HepG2 (cell line): ENCODE results near the gene GPC6. TPM values are rescaled to one million over a fixed set of nuclear protein-coding genes. Genes with fewer than 3 reads are reported as not detected.
A peak's percentile ranks its signal among the peaks of the same experiment; 100 is the strongest.

Experiments
- ATAC-seq: fragments of 200-7000 bp; cut with Tn5 transposase; 3 replicates; pipeline ENCODE4 v1.9.1; 2020; ENCODE audit warnings: mild to moderate bottlenecking, moderate library complexity
- BruUV-seq: library from RNA; stranded (reverse); fragments of 400-500 nt; replicated peaks from 2 replicates; lab custom pipeline; 2021; lab: Mats Ljungman, UMichigan
- CTCF ChIA-PET: fragments of 300-600 bp; formaldehyde crosslinking; extraction: SDS; loops from one replicate; lab custom pipeline; 2021; ENCODE audit warnings: low total read pairs, inconsistent platforms, low intra/inter-chr PET ratio; lab: Yijun Ruan, JAX
- POLR2A ChIA-PET: fragments of 350-600 bp; sonication (Branson Sonifier 250); formaldehyde crosslinking; loops from one replicate; lab custom pipeline; 2020; ENCODE audit warnings: antibody characterized with exemption, inconsistent platforms; lab: Yijun Ruan, JAX
- DNase-seq: peaks from one replicate; pipeline ENCODE4 v3.0.0-alpha.2; 2015; ENCODE audit warnings: low spot score
- FAIRE-seq: peaks from 3 replicates; lab custom pipeline; 2011; peaks lifted over from hg19 to GRCh38; lab: Jason Lieb, UNC
- H2AFZ ChIP-seq: one replicate; pipeline ENCODE4 v1.6.1; 2011; ENCODE audit warnings: low read length, inconsistent platforms
- H3K27ac ChIP-seq: fragments of 300-600 bp; 3 replicates; pipeline ENCODE4 v1.8.0; 2011; ENCODE audit warnings: mixed run types, mild to moderate bottlenecking, mixed read lengths, low read length, inconsistent platforms; ENCODE audit not compliant: insufficient read depth; ENCODE audit errors: extremely low read length
- H3K27me3 ChIP-seq, 2 experiments: fragments of 200-600 bp in 1 of 2; 2 replicates in 1 of 2; 3 replicates in 1 of 2; pipeline versions ENCODE4 v1.6.0 to v1.8.0; 2011; ENCODE audit warnings: low read length in 2 of 2, mild to moderate bottlenecking in 2 of 2, moderate library complexity in 2 of 2, inconsistent platforms in 1 of 2; ENCODE audit not compliant: insufficient read depth in 2 of 2, control insufficient read depth in 1 of 2
- H3K36me3 ChIP-seq, 2 experiments: fragments of 200-600 bp in 1 of 2; replicated peaks in 1 of 2; 2 replicates in 1 of 2; 3 replicates in 1 of 2; pipeline versions ENCODE4 v1.5.1 to v1.8.0; 2011; ENCODE audit warnings: low read length in 2 of 2, inconsistent platforms in 1 of 2; ENCODE audit not compliant: insufficient read depth in 2 of 2, control insufficient read depth in 1 of 2
- H3K4me1 ChIP-seq: 2 replicates; pipeline ENCODE4 v1.5.1; 2012; ENCODE audit warnings: low read length, inconsistent platforms; ENCODE audit not compliant: insufficient read depth
- H3K4me2 ChIP-seq: 2 replicates; pipeline ENCODE4 v1.6.0; 2011; ENCODE audit warnings: low read depth, low read length, inconsistent platforms
- H3K4me3 ChIP-seq, 3 experiments: fragments of 200-600 bp in 1 of 3; sonication (generic), shearing (Covaris generic) in 1 of 3; replicated peaks in 1 of 3; 2 replicates each; pipeline ENCODE4 v1.5.1; 2011 to 2016; ENCODE audit warnings: low read length in 3 of 3, inconsistent platforms in 2 of 3, low read depth in 2 of 3, mild to moderate bottlenecking in 2 of 3, control low read depth in 1 of 3, mixed read lengths in 1 of 3; ENCODE audit not compliant: insufficient read depth in 1 of 3
- H3K79me2 ChIP-seq: one replicate; pipeline ENCODE4 v1.6.1; 2011; ENCODE audit warnings: low read length, inconsistent platforms; ENCODE audit not compliant: insufficient read depth
- H3K9ac ChIP-seq: 2 replicates; pipeline ENCODE4 v1.6.0; 2011; ENCODE audit warnings: mild to moderate bottlenecking, low read depth, low read length, inconsistent platforms; ENCODE audit not compliant: insufficient read depth
- H3K9me3 ChIP-seq: 2 replicates; pipeline ENCODE4 v1.5.1; 2012; ENCODE audit warnings: mild to moderate bottlenecking, low read length
- H4K20me1 ChIP-seq: 2 replicates; pipeline ENCODE4 v1.6.0; 2011; ENCODE audit warnings: inconsistent platforms, mild to moderate bottlenecking, low read length, moderate library complexity; ENCODE audit not compliant: insufficient read depth
- CREB3 ChIP-seq: sonication (generic); formaldehyde crosslinking; IDR thresholded peaks from 2 replicates; pipeline ENCODE4 v1.5.0; 2020; ENCODE audit warnings: missing genetic modification reagents
- FOXP4 ChIP-seq: sonication (generic); formaldehyde crosslinking; IDR thresholded peaks from 2 replicates; pipeline ENCODE4 v1.4.0; 2020; ENCODE audit warnings: missing genetic modification reagents
- KDM5B ChIP-seq: sonication (generic); formaldehyde crosslinking; IDR thresholded peaks from 2 replicates; pipeline ENCODE4 v1.4.0; 2020; ENCODE audit warnings: missing genetic modification reagents, mild to moderate bottlenecking, borderline replicate concordance
- PAF1 ChIP-seq: IDR thresholded peaks from 2 replicates; pipeline ENCODE4 v1.6.1; 2016; ENCODE audit warnings: missing genetic modification reagents, missing compliant biosample characterization
- PAXIP1 ChIP-seq: sonication (generic); formaldehyde crosslinking; conservative IDR thresholded peaks from 2 replicates; pipeline ENCODE4 v1.4.0; 2020; ENCODE audit warnings: mild to moderate bottlenecking, missing genetic modification reagents, moderate library complexity
- ZFP36L1 ChIP-seq: sonication (generic); formaldehyde crosslinking; IDR thresholded peaks from 2 replicates; pipeline ENCODE4 v1.8.0; 2022; ENCODE audit warnings: mild to moderate bottlenecking, missing genetic modification reagents, moderate library complexity
- ZNF256 ChIP-seq: sonication (generic); formaldehyde crosslinking; conservative IDR thresholded peaks from 2 replicates; pipeline ENCODE4 v1.4.0; 2020; ENCODE audit warnings: missing genetic modification reagents
- ZNF644 ChIP-seq: IDR thresholded peaks from 2 replicates; pipeline ENCODE4 v1.6.1; 2016; ENCODE audit warnings: low read depth
- WGBS: methylation state at CpG from one replicate; pipeline ENCODE4 v1.1.6; 2017; ENCODE audit warnings: low lambda C conversion rate; 5-methylcytosine and 5-hydroxymethylcytosine counted together
- in situ Hi-C: cut with HindIII; loops from 2 replicates; pipeline ENCODE4 v1.10.0; 2017; ENCODE audit warnings: low pct_unique_long_range_greater_than_20kb; ENCODE audit not compliant: extremely low pct_ligation_motif_present
- intact Hi-C: fragments of 100-400 bp; cut with micrococcal nuclease; formaldehyde crosslinking; loops from one replicate; pipeline ENCODE4 v1.10.0; 2022; ENCODE audit not compliant: unreplicated experiment
- polyA plus RNA-seq, 8 experiments: library from polyadenylated mRNA; depleted of rRNA in 3 of 8; stranded (reverse) in 7 of 8; unstranded in 1 of 8; fragments of >200 nt; fragmentation: Illumina TruSeq in 4 of 8; extraction: Trizol in 4 of 8; gene quantifications; 2 replicates each; pipeline versions ENCODE4 v1.2.1 to v1.2.3, GENCODE V29; 2011 to 2016; ENCODE audit warnings: low read depth in 4 of 8, missing spikeins in 1 of 8, mixed read lengths in 1 of 8; ENCODE audit not compliant: insufficient read depth in 1 of 8
- total RNA-seq, 5 experiments: library from RNA; depleted of rRNA; stranded (reverse); fragments of >200 nt; fragmentation: Illumina TruSeq; extraction: Trizol; gene quantifications; 2 replicates each; pipeline ENCODE4 v1.2.3, GENCODE V29; 2016; ENCODE audit warnings: low read depth in 1 of 5
- TF ChIP-seq, protein P1 (sequence below): sonication (generic); formaldehyde crosslinking; IDR thresholded peaks from 2 replicates; pipeline ENCODE4 v1.8.1; 2023; ENCODE audit warnings: mild to moderate bottlenecking, missing genetic modification reagents, borderline replicate concordance
- TF ChIP-seq, protein P2 (sequence below): sonication (generic); formaldehyde crosslinking; IDR thresholded peaks from 2 replicates; pipeline ENCODE4 v1.4.0; 2020; ENCODE audit warnings: missing genetic modification reagents, borderline replicate concordance

GPC6 gene
- total and polyA plus RNA-seq, 2 of the 13 experiments (the other 11 are each of a cell fraction or from before 2014, with no cell fraction given) = 24.5 to 33.9 TPM

- in situ Hi-C loops = no loop called here
- H4K20me1 ChIP-seq = no peaks in the 10 kb centered on the region
- DNase-seq (peak; percentile 54), ATAC-seq (peak; percentile 58; the same call in 2 of the 3 replicates), FAIRE-seq (no peak)
- WGBS = 86% methylated on average over 3 of the region's 3 CpGs
- no peak overlapping the region for H2AFZ ChIP-seq
- no peaks in the 10 kb centered on the region for H3K36me3 ChIP-seq
- H3K27me3 ChIP-seq = no peaks in the 10 kb centered on the region
- no peaks in the 10 kb centered on the region for H3K79me2 ChIP-seq
- H3K9me3 ChIP-seq = no peaks in the 10 kb centered on the region
- BruUV-seq = no TSS peak
- peaks cover 28% of the 10 kb centered on the region for H3K4me1 ChIP-seq
- CTCF ChIA-PET = no interaction called here
- POLR2A ChIA-PET = no interaction called here
- no peak overlapping the region for H3K9ac ChIP-seq
- no peak overlapping the region for H3K4me3 ChIP-seq
- intact Hi-C loops = no loop called here
- H3K4me2 ChIP-seq = peak overlapping the region; percentile 23; the same call in 1 of the 2 replicates
- H3K27ac ChIP-seq = no peak overlapping the region
- TF ChIP-seq CREB3 (CRISPR knock-in tag) (no peak), PAF1 (no peak), PAXIP1 (0 out of 2 replicates have a peak, but pooled peaks have one; percentile 19), KDM5B (no peak), ZNF644 (CRISPR knock-in tag) (0 out of 2 replicates have a peak, but pooled peaks have one; percentile 47), ZNF256 (CRISPR knock-in tag) (no peak), FOXP4 (CRISPR knock-in tag) (peak; percentile 37; the same call in 1 of the 2 replicates), ZFP36L1 (CRISPR knock-in tag) (no peak)
- TF ChIP-seq, protein P1, sequence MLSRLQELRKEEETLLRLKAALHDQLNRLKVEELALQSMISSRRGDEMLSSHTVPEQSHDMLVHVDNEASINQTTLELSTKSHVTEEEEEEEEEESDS (CRISPR knock-in tag) = no peak
- TF ChIP-seq, protein P2, sequence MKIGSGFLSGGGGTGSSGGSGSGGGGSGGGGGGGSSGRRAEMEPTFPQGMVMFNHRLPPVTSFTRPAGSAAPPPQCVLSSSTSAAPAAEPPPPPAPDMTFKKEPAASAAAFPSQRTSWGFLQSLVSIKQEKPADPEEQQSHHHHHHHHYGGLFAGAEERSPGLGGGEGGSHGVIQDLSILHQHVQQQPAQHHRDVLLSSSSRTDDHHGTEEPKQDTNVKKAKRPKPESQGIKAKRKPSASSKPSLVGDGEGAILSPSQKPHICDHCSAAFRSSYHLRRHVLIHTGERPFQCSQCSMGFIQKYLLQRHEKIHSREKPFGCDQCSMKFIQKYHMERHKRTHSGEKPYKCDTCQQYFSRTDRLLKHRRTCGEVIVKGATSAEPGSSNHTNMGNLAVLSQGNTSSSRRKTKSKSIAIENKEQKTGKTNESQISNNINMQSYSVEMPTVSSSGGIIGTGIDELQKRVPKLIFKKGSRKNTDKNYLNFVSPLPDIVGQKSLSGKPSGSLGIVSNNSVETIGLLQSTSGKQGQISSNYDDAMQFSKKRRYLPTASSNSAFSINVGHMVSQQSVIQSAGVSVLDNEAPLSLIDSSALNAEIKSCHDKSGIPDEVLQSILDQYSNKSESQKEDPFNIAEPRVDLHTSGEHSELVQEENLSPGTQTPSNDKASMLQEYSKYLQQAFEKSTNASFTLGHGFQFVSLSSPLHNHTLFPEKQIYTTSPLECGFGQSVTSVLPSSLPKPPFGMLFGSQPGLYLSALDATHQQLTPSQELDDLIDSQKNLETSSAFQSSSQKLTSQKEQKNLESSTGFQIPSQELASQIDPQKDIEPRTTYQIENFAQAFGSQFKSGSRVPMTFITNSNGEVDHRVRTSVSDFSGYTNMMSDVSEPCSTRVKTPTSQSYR (CRISPR knock-in tag) = no peak
Measured at GRCh38 chr13:93344048-93344705, 117.6 kb downstream of the GPC6 start.
